Hematopoietic multipotent progenitor cell treated with erythropoietin and hydrocortisone succinate and interleukin-3 and kit ligand, for 4 days (in vitro differentiated cells): ENCODE results near the gene ACOT11.
"Not testable (repeated sequence)": the region's sequence is repeated elsewhere in the genome, so short reads cannot be mapped to it uniquely, and the experiment has no call there.

Experiments
- DNase-seq: peaks from one replicate; pipeline ENCODE4 v3.0.0-alpha.2; 2015

Gene ACOT11

GRCh38 chr1:54611621-54612020 lies 63.6 kb downstream of the ACOT11 start:
- DNase-seq: no peak

DNA sequence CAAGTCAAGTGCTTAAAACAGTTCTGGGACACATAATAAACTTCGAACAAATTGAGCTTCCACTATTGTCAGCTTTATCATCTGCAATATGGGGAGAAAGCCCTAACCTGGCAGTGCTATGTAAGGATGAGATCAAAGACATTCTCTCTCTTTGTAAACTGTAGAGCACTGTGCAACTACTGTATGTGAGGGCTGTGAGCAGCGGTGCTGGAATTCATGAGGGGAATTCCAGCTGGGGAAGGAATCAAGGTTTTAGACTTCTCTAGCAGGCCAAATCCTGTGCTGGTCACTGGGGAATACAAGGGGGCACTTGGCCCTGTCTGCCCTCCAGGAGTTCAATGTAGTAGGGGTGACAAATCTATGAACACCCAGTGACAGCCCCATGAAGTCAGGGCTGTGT lies 66.0 kb downstream of the ACOT11 start:
- no peak for DNase-seq

DNA sequence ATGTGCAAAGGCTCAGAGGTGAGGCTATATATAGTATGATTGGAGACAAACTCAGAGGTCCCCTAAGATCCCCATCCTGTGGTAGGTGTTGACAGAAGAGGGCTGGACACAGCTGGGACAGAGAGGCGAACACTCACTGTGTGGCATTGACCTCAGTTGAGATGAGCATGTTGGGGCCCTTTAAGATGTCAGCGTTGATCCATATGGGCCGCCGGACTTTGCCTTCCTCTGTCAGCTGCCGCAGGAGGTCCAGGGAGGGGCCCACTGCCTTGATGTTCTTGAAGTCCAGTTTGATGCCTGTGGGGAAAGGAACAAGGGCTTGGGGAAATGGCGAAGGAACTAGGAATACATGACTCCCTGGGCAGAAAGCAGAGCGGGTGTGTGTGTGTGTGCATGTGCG lies 66.5 kb downstream of the ACOT11 start:
- no peak for DNase-seq

DNA sequence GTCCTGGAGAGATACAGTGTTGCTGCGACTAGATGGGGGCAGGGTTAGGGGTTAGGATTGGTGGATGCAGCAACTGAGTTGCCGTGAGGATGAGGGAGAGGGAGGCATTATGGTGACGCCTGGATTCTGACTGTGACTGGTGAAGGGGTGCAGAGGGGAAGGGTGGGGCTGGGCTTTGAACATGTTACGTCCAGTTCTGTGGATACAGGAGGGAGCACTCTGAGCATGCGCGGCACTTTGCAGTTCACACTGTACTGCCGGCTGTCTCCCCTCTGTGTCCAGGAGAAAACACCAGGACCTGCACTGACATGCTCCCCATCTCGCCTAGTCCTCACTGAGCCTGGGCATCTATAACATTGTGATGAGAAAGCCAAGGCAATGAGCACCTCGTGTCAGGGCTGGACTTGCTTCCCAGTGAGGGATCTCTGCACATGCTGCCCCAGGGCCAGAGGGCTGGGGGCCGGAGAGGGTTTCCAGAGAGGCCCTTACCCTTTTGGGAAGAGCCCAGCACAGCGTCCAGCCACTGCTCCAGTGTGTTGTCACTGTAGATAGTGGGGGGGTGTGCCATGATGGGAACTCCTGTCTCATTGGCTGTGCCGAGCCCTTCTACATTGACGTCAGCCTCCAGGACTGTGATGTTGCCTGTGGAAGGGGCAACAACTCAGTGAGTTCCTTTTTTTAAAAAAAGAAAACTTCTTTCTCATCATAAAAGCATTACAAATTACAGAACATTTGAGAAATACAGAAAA lies 67.7 kb downstream of the ACOT11 start:
- no peak for DNase-seq

- DNase-seq: no peak
Observed at GRCh38 chr1:54619749-54620148, 71.7 kb downstream of the ACOT11 start.

- DNase-seq: no peak
Observed at GRCh38 chr1:54623216-54624007, 75.4 kb downstream of the ACOT11 start, which contains the start of gene FAM151A. Gene FAM151A (minus strand): TSS chr1:54623525. CDS start chr1:54623395, 130 bp downstream.

DNA sequence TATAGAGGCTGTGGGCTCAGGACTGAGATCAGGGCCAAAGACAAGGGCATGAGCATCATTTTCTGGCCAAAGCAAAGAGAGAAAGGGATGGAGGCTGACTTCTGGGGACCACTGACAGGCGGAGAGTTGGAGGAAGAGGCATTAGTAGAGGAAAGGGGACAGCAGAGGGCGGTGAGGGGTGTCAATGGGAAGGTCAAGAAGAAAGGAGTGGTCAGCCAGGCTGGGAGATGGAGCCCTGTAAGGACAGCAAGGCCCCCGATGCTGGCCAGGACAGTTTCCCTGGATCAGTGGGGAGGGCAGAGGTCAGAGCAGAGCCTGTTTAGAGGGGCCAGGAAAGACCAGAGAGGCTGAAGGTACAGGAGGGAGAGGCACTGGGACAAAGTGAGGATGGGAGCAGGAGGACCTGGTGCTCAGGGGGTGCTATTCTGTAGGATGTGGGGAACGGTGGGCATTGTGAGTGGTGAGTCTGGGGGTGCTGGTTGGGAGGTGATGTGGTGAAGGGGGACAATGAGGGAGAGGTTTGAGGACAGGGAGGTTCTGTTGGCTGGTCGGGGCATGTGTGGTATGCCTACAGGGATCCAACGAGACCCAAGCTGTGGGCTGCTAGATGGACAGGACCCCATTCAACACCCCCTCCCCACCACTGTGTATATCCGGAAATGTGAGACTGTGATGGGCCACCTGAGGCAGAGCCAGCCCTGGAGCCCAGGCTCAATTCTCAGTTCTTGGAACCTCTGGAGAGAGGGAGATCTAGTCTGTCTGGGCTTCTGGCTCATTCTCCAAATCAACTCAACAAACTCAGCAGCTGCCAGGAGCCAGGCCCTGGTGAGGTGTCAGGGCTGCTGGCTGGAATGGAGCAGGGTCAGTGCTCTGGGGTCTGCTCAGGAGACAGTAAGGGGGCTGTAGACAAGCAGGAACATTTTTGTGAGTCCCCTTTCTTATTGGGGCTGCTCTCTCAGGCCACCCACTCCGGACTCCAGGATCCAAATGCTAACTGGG lies 76.7 kb downstream of the ACOT11 start:
- DNase-seq: no peak

DNA sequence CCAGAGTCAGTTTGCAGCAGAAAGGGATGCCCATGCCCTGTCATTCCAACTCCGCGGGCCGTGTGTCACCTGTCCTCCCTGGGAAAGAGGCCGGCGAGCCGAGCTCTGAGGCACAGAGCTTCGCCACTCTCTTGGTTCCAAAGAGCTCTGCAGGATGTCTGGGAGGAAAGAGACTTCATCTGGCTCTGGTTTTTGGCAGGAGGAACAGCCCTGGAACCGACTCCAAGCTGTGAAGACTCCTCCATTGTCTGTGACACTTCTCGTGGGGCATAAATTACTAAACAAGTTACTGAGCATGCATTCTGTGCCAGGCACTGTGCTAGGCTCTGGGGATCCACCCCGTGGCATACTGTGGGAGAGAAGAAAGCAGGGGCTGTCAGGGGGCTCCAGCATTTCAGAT lies 79.2 kb downstream of the ACOT11 start:
- DNase-seq: no peak

DNA sequence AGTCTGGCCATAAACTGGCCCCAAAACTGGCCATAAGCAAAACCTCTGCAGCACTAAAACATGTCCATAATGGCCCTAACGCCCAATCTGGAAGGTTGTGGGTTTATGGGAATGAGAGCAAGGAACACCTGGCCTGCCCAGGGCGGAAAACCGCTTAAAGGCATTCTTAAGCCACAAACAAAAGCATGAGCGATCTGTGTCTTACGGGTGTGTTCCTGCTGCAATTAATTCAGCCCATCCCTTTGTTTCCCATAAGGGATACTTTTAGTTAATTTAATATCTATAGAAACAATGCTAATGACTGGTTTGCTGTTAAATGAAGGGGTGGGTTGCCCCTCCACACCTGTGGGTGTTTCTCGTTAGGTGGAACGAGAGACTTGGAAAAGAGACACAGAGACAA lies 87.8 kb downstream of the ACOT11 start:
- not testable (repeated sequence) for DNase-seq

- not testable (repeated sequence) for DNase-seq
Observed at GRCh38 chr1:54636461-54637446, 88.7 kb downstream of the ACOT11 start.

- DNase-seq: no peak
Observed at GRCh38 chr1:54640361-54640760, 92.3 kb downstream of the ACOT11 start.

GRCh38 chr1:54640863-54641836 lies 93.1 kb downstream of the ACOT11 start, which contains the start of gene MROH7:
Gene MROH7 (plus strand): TSS chr1:54641786. CDS start chr1:54652927, 11,141 bp downstream.
- no peak for DNase-seq

DNA sequence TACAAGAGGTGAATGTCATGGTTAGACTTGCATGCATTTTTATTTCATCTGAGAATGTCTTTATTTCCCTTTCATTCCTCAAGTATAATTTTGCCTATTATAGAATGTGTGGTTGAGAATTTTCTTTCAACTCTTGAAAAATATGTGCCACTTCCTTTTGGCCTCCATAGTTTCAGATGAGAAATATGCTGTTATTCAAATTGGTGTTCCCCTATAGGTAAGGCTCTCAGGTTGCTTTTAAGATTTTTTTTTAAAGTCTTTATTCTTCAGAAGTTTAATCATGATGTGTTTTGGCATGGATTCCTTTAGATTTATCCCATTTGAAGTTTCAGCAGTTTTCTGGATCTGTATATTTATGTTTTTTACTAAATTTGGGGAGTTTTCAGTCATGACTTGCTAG lies 95.7 kb downstream of the ACOT11 start:
- DNase-seq: peak; percentile 14

- no peak for DNase-seq
Observed at GRCh38 chr1:54645806-54646676, 98.0 kb downstream of the ACOT11 start.

- DNase-seq: no peak
Observed at GRCh38 chr1:54649130-54649898, 101.3 kb downstream of the ACOT11 start.

GRCh38 chr1:54649921-54650320 lies 101.9 kb downstream of the ACOT11 start:
- DNase-seq: no peak

DNA sequence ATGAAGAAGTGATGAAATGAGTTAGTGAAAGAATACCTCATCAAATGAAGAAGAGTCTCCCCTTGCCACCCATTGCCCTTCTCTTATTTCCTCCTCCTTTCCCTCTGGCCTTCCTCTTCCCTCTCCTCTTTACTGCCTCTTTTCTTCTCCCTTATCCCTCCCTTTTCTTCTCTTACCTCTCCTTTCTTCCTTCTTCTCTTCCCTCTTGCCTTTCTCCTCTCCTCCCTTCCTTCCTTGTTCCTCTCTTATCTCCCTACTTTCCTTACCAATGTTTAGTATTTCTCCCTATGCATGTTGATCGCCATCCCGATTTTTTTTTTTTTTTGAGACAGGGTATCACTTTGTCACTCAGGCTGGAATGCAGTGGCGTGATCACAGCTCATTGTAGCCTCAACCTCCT lies 102.4 kb downstream of the ACOT11 start:
- DNase-seq: no peak

- DNase-seq: no peak
Observed at GRCh38 chr1:54651608-54652007, 103.6 kb downstream of the ACOT11 start.
